HG03095 (cell line): ENCODE results near the gene MEGF10.
A peak's percentile ranks its signal among the peaks of the same experiment; 100 is the strongest.
"Not testable (repeated sequence)": the region's sequence is repeated elsewhere in the genome, so short reads cannot be mapped to it uniquely, and the experiment has no call there.

Source experiments
- ATAC-seq: cut with Tn5 transposase; IDR thresholded peaks from one replicate; pipeline ENCODE4 v1.9.1; 2021; ENCODE audit warnings: moderate library complexity; ENCODE audit not compliant: unreplicated experiment

MEGF10 gene

GRCh38 chr5:127297348-127298035 lies 6.9 kb downstream of the MEGF10 start:
- ATAC-seq, result no peak

DNA sequence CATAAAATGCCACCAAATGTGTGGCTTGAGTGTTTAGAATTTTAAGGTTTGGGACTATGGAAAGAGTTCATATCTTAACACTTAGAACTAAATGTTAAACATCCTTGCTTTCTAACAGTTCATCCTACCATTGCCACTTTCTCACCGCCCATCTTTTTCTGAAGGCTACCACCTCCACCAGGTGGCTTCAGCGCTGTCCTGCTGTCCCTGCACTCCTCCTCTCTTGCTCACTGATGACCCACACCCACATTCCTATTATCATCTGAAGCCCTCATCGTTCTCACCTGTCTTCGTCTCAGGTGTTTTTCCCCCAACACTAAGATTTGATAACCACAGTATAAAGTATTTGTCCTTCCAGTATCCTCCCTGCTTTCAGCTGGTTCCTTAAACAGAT lies 7.4 kb downstream of the MEGF10 start:
- ATAC-seq, result no peak

- no peak for ATAC-seq
These were observed 8.1 kb downstream of the MEGF10 start for GRCh38 chr5:127298656-127299055.

DNA sequence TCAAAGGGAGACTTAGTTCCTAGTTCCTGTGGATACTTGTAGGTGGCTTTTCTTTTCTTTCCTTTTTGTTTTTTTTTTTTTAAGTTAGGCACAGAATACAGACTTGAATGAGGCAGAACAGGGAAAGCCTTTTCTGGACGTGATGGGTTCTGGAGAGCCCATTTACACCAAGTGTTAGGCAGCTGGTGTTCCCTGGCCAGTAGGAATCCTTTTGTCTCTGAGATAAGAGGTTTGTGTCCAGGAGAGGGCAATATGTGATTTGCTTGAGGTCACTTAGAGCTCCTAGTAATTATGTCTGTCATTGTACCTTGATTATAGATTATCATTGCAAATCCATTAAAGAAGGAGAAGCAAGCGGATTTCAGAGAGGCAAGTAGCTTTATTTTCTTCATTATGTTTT lies 9.1 kb downstream of the MEGF10 start:
- no peak for ATAC-seq

GRCh38 chr5:127302509-127302908 lies 11.9 kb downstream of the MEGF10 start:
- ATAC-seq, result no peak

- ATAC-seq, result no peak
These were observed 12.8 kb downstream of the MEGF10 start for GRCh38 chr5:127303404-127303803.

GRCh38 chr5:127305493-127305892 lies 14.9 kb downstream of the MEGF10 start:
- no peak for ATAC-seq

DNA sequence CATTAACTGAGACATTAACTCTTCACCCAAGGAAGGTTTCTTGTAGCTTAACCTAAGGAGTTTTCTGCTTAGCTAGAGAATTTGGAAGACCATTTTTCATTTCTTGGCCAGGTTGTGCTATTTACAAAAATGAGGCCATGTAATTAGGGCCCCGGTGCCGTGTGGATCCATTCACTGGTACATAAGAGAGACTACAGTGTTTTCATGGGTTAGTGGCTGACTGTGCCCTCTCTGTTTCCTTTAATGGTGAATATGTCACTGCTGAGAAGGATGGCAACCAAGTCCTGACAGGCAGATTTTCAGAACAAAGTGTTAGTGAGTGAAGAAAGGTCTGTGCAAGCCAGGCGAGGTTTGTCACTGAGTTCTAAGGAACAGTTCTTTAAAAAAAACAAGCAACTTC lies 15.4 kb downstream of the MEGF10 start:
- ATAC-seq, result no peak

DNA sequence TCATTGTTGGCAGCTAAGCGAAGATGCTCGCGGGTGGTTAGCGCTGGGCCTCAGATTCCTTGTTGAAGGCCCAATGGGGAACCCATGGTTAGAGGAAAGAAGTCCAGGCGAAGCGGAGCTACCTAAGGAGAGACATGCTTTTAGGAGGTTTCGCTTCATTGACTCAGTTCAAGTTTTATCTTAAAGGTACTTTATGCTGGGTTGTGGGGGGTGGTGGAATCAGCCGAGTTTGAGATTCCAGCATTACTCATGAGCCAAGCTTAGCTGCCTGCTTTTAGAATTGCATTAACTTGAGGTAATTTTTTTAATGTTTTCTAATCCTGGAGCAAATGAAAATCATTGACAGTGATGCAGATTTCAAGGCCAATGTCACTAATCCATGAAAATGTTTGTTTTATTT lies 16.1 kb downstream of the MEGF10 start:
- no peak for ATAC-seq

GRCh38 chr5:127307868-127308267 lies 17.3 kb downstream of the MEGF10 start:
- no peak for ATAC-seq

DNA sequence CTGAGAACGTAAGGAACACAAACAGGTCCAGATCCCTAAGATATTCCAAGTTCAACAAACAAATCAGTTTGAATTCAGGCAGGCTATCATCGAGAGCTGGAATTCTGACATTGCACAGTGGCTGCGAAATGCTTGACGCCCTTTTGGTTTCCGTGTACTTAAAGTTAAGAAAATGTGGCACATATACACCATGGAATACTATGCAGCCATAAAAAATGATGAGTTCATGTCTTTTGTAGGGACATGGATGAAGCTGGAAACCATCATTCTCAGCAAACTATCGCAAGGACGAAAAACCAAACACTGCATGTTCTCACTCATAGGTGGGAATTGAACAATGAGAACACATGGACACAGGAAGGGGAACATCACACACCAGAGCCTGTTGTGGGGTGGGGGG lies 17.7 kb downstream of the MEGF10 start:
- not testable (repeated sequence) for ATAC-seq

- ATAC-seq, result no peak
These were observed 18.3 kb downstream of the MEGF10 start for GRCh38 chr5:127308945-127309344.

DNA sequence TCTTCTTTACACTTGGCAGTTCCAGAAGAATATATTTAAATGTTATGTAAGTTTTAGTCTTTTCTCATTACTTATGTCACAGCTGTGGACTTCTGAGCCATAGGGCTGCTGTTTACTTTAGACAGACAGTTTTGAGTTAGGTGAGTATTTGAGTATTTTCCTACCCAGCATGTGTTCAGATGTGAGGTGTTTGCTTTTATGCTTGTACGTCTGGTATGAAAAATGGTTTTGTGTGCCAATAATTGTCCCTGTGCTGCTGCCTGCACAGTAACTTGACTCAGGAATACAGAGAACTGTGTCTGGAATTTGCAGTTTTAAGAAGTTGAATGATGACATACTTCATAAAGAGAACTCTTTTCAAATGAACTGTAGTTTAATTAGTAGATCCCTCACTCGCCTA lies 20.8 kb downstream of the MEGF10 start:
- no peak for ATAC-seq

GRCh38 chr5:127311781-127312525 lies 21.4 kb downstream of the MEGF10 start:
- ATAC-seq, result no peak

- no peak for ATAC-seq
These were observed 22.8 kb downstream of the MEGF10 start for GRCh38 chr5:127313379-127313778.

- peak; percentile 98 for ATAC-seq
These were observed 23.4 kb downstream of the MEGF10 start for GRCh38 chr5:127313847-127314473.

DNA sequence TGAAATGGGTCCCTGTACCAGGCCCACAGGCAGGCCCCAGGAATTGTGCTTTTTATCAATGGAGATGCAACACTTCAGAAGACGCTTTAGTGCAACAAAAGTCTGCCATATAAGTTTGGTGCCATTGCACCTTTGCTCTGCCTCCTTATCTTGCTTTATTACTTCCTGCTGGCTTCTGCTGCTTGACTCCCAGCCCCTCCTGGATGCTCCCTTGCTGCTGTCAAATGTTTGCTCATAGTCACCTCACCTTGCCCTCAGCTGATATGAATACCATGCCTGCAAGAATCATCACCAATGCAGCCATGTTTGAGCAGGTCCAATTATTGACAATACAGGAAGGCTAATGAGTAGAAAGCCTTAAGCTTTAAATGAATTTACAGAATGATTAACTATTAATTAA lies 25.4 kb downstream of the MEGF10 start:
- no peak for ATAC-seq

- not testable (repeated sequence) for ATAC-seq
These were observed 26.8 kb downstream of the MEGF10 start for GRCh38 chr5:127317385-127317784.

GRCh38 chr5:127320032-127320965 lies 29.7 kb downstream of the MEGF10 start:
- ATAC-seq, result peak; percentile 94

DNA sequence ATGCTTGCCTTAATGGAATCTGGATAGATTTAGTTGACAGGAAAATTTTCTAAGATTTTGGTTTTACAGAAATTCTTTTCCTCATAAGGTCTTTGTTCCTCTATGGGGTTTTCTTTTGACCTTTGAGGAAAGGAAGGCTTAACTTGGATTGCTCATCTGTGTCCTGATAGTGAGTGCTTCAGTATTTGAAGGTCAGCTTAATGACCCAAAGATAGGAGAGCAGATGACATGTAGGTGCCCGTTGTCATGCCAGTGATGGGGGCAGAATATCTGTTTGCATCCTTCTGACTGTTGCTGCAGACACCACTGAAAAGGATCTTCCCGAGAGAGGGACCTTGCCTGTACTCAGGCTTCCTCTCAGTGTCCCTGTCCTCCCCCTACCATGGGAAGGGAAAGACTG lies 30.9 kb downstream of the MEGF10 start:
- ATAC-seq, result no peak

DNA sequence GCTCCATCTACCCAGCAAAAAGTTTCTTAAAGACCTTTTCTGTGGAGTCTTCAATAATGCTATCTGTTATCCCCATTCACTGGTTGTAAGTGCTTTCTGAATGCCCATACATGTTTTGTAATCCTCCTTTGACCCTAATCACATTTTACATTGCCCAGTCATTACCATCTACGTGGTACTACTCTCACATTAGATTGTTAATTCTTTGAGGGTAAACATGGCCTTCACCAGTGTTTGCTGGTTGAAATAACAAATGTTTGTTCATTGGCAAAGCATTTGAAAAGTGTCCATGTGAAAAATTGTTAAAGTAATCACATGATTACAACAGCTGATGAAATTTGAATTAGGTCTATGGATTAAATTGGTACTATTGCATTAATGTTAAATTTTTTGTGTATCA lies 31.8 kb downstream of the MEGF10 start:
- no peak for ATAC-seq
